ENCODE measurements around the gene PATJ. TPM values are rescaled to one million over a fixed set of nuclear protein-coding genes. Genes with fewer than 3 reads are reported as not detected.
"Not testable (repeated sequence)": the region's sequence is repeated elsewhere in the genome, so short reads cannot be mapped to it uniquely, and the experiment has no call there.

Gene PATJ
- total RNA-seq, 2 donors from 2014 or later: 37.9 to 72.1 TPM

DNA sequence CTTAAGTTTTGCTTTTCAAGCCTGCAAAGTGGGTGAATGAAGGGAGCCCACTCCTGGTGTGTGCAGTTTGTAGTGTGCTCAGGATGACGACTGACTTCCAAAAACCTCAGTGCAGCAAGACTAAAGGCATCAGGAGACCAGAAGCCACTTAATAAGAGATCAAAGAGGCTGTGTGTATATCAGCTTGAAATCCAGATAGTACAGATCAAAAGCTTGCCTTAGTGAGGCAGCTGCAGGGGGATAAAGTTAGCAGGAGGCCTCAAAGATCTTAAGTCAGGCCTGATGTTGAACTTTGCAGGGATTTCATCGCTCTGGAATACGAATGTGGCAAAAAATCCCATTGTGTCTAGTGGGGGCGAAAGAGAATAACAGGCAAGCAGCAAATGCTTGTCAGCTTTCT lies 99.8 kb downstream of the PATJ start:
- no peaks in the 10 kb centered on the region for H3K36me3 ChIP-seq
- TF ChIP-seq, protein P1, sequence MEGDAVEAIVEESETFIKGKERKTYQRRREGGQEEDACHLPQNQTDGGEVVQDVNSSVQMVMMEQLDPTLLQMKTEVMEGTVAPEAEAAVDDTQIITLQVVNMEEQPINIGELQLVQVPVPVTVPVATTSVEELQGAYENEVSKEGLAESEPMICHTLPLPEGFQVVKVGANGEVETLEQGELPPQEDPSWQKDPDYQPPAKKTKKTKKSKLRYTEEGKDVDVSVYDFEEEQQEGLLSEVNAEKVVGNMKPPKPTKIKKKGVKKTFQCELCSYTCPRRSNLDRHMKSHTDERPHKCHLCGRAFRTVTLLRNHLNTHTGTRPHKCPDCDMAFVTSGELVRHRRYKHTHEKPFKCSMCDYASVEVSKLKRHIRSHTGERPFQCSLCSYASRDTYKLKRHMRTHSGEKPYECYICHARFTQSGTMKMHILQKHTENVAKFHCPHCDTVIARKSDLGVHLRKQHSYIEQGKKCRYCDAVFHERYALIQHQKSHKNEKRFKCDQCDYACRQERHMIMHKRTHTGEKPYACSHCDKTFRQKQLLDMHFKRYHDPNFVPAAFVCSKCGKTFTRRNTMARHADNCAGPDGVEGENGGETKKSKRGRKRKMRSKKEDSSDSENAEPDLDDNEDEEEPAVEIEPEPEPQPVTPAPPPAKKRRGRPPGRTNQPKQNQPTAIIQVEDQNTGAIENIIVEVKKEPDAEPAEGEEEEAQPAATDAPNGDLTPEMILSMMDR (IDR thresholded peaks at IDR 0.05): no peak
- H3K27me3 ChIP-seq: no peaks in the 10 kb centered on the region
- no peaks in the 10 kb centered on the region for H3K9me3 ChIP-seq
- no peak overlapping the region for H3K27ac ChIP-seq
- H3K4me3 ChIP-seq: no peak overlapping the region
- DNase-seq (ENCODE audit: low spot score): no peak
- H3K4me1 ChIP-seq: peaks cover 0 to 13% of the 10 kb centered on the region in 2 donors

DNA sequence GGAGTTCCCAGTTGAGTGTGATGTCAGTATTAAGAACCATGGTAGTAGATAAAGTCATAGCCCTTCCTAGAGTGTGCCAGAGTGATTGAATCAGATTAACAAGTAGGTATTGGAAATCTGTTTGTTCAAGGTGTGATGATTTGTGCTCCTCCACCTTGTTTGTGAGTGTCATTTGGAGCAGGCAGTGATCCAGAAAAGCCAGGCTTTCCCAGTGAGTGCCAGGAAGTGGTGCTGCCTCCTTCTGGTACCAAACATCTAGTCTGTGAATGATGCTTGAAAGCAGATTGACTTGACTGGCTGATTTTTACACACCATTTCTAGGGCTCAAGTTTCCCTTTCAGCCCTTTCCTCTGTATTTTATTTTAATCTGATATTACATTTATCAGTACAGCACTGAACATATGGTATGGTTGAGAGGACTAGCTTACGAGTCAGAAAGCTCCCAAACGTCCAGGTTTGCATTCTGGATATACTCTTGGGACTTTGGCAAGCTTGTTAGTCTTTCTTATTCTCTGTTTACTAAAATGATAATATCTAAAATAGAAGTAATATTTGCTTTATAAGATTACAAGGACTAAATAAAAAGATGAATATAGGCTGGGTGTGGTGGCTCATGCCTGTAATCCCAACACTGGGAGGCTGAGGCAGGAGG lies 100.7 kb downstream of the PATJ start:
- no peaks in the 10 kb centered on the region for H3K36me3 ChIP-seq
- H3K27ac ChIP-seq: no peak overlapping the region
- H3K9me3 ChIP-seq: no peaks in the 10 kb centered on the region
- H3K4me3 ChIP-seq: no peak overlapping the region
- no peaks in the 10 kb centered on the region for H3K27me3 ChIP-seq
- TF ChIP-seq, protein P1 (IDR thresholded peaks at IDR 0.05): peak in 1 of 2 donors; percentile 37
- H3K4me1 ChIP-seq: peaks cover 0 to 13% of the 10 kb centered on the region in 2 donors
- DNase-seq (ENCODE audit: low spot score): no peak

GRCh38 chr1:61844006-61844405 lies 101.7 kb downstream of the PATJ start:
- Histone ChIP-seq H3K4me1 (peaks cover 0 to 11% of the 10 kb centered on the region in 2 donors), H3K27me3 (no peaks in the 10 kb centered on the region), H3K4me3 (no peak overlapping the region), H3K9me3 (no peaks in the 10 kb centered on the region), H3K27ac (no peak overlapping the region), H3K36me3 (no peaks in the 10 kb centered on the region)
- TF ChIP-seq, protein P1 (IDR thresholded peaks at IDR 0.05): no peak
- no peak for DNase-seq (ENCODE audit: low spot score)

DNA sequence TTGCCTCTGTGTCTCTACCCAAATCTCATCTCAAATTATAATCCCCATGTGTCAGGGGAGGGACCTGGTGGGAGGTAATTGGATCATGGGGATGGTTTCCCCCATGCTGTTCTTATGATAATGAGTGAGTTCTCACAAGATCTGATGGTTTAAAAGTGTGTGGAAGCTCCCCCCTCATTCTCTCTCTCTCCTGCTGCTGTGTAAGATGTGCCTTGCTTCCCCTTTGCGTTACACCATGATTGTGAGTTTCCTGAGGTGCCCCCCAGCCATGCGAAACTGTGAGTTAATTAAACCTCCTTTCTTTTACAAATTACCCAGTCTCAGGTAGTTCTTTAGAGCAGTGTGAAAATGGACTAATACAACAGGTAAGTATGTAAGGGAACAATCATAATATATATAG lies 102.4 kb downstream of the PATJ start:
- not testable (repeated sequence) for H3K36me3 ChIP-seq; H3K4me3 ChIP-seq; H3K27me3 ChIP-seq; H3K4me1 ChIP-seq; H3K9me3 ChIP-seq; DNase-seq (ENCODE audit: low spot score); H3K27ac ChIP-seq

- Histone ChIP-seq H3K27me3 (no peaks in the 10 kb centered on the region), H3K4me3 (no peak overlapping the region), H3K9me3 (no peaks in the 10 kb centered on the region), H3K36me3 (no peaks in the 10 kb centered on the region), H3K4me1 (peaks cover 0 to 10% of the 10 kb centered on the region in 2 donors), H3K27ac (no peak overlapping the region)
- DNase-seq (ENCODE audit: low spot score): no peak
- TF ChIP-seq, protein P1 (IDR thresholded peaks at IDR 0.05): no peak
These were observed 109.0 kb downstream of the PATJ start for GRCh38 chr1:61851235-61851634.

DNA sequence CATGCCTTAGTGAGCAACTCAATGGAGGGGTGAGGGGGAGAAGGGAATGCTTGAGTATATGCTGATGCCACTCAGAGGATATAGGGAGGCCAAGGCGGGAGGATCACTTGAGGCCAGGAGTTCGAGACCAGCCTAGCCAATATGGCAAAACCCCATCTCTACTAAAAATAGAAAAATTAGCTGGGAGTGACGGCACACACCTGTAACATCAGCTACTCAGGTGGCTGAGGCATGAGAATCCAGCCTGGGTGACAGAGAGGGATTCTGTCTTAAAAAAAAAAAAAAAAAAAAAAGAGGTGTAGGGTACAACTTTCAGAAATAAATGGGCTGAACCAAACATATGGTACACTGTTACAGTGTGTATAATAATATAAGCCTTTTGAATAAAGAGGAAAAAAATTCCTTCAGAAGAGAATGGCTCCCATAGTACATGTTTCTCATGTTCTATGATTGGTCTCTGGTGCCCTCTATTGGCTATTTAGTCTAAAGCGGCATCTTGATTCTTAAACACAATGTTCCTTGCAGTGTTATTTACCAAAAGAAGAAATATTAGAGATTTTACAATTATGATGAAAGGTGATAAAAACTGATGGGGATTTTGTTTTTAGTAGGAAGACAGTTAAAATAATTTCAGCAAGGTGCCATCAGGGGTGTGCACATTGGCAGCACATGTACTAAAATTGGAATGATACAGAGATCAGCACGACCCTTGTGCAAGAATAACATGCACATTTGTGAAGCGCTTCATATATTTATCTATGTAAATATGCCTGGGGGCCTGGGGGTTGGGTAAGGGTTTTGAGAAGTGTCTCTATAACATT lies 109.8 kb downstream of the PATJ start:
- H3K9me3 ChIP-seq: no peaks in the 10 kb centered on the region
- TF ChIP-seq, protein P1 (IDR thresholded peaks at IDR 0.05): peak; percentile 23 to 73
- H3K36me3 ChIP-seq: no peaks in the 10 kb centered on the region
- H3K4me1 ChIP-seq: peaks cover 0 to 10% of the 10 kb centered on the region in 2 donors
- H3K27ac ChIP-seq: no peak overlapping the region
- DNase-seq (ENCODE audit: low spot score): no peak
- no peaks in the 10 kb centered on the region for H3K27me3 ChIP-seq
- no peak overlapping the region for H3K4me3 ChIP-seq
